A673 (cell line): ENCODE measurements around the gene SGPL1.

Source experiments
- EZH2 ChIP-seq: fragments of 200-600 bp; sonication (generic); IDR thresholded peaks from 2 replicates; pipeline ENCODE4 v1.6.1; 2017; ENCODE audit warnings: borderline replicate concordance, low read depth, mild to moderate bottlenecking, mixed read lengths, antibody characterized with exemption, low read length; ENCODE audit not compliant: poor library complexity, severe bottlenecking
- TF ChIP-seq, protein P1 (sequence below): fragments of 300-800, 200-600 bp; sonication (generic); conservative IDR thresholded peaks from 2 replicates; pipeline ENCODE4 v1.5.1; 2017; ENCODE audit warnings: low read depth, mild to moderate bottlenecking, antibody characterized with exemption, low read length, moderate library complexity, mixed read lengths

DNA sequence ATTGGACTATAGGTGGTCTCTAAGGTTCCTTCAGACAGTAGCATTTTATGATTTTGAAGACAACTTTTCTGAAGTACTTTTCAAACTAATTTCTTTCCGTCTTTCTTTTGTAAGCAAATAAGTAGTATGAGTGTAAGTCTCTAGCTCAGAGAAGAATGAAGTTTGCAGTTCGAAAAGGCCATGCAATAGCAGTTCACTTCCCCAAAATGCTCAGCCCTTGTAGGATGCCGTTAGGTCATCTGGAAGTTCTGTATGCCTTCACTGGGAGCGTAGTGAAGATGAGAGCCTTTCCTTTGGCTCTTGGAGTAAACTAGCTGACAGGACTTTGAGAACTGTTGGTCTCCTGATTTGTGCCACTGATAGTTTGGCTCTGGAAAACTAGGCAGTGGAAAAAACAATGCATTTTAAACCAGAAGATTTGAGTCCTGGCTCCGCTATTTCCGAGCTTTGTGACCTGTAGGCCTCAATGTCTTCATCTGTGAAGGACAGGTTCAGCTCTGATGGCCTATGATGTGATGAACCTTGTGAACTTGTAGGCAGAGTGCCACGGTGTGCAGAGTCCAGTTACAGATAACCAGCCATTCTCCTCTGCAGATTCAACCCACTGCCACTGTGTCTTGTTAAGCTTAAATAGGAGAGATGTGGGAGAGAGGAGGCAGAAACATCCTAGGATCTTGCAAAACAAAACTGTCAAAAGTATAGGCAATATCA, 18.8 kb downstream of the SGPL1 start:
- TF ChIP-seq, protein P1, sequence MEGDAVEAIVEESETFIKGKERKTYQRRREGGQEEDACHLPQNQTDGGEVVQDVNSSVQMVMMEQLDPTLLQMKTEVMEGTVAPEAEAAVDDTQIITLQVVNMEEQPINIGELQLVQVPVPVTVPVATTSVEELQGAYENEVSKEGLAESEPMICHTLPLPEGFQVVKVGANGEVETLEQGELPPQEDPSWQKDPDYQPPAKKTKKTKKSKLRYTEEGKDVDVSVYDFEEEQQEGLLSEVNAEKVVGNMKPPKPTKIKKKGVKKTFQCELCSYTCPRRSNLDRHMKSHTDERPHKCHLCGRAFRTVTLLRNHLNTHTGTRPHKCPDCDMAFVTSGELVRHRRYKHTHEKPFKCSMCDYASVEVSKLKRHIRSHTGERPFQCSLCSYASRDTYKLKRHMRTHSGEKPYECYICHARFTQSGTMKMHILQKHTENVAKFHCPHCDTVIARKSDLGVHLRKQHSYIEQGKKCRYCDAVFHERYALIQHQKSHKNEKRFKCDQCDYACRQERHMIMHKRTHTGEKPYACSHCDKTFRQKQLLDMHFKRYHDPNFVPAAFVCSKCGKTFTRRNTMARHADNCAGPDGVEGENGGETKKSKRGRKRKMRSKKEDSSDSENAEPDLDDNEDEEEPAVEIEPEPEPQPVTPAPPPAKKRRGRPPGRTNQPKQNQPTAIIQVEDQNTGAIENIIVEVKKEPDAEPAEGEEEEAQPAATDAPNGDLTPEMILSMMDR = no peak
- TF ChIP-seq EZH2 = no peak
